Tibial nerve (tissue), 4 donors: ENCODE data around the gene ZNF573. TPM values are rescaled to one million over a fixed set of nuclear protein-coding genes. Genes with fewer than 3 reads are reported as not detected.
"Not testable (repeated sequence)": the region's sequence is repeated elsewhere in the genome, so short reads cannot be mapped to it uniquely, and the experiment has no call there.

ENCODE experiments used
- DNase-seq, 2 donors: peaks; one replicate each; pipeline ENCODE4 v3.0.0-alpha.2; 2019; ENCODE audit warnings: low spot score in 2 of 2
- H3K27ac ChIP-seq, 4 donors: fragments of 200-600 bp; sonication (generic) in 3 of 4; one replicate each; pipeline ENCODE4 v1.5.1; 2017 to 2019; ENCODE audit warnings: mild to moderate bottlenecking in 1 of 4
- H3K27me3 ChIP-seq, 2 donors: fragments of 200-600 bp; sonication (generic) in 1 of 2; one replicate each; pipeline versions ENCODE4 v1.5.1 to v1.6.0; 2017 to 2019
- H3K36me3 ChIP-seq, 3 donors: fragments of 200-600 bp; sonication (generic); one replicate each; pipeline ENCODE4 v1.5.1; 2018 to 2019
- H3K4me1 ChIP-seq, 4 donors: fragments of 200-600 bp; sonication (generic) in 3 of 4; one replicate each; pipeline ENCODE4 v1.5.1; 2017 to 2019
- H3K4me3 ChIP-seq, 4 donors: fragments of 200-600 bp; sonication (generic) in 3 of 4; one replicate each; pipeline ENCODE4 v1.5.1; 2017 to 2019; ENCODE audit warnings: mild to moderate bottlenecking in 1 of 4, moderate library complexity in 1 of 4
- H3K9me3 ChIP-seq, 4 donors: fragments of 200-600 bp; sonication (generic) in 3 of 4; one replicate each; pipeline ENCODE4 v1.5.1; 2017 to 2019
- EP300 ChIP-seq, 2 donors: sonication (generic); formaldehyde crosslinking; IDR thresholded peaks; one replicate each; pipeline ENCODE4 v1.6.1; 2017; ENCODE audit warnings: antibody characterized with exemption in 2 of 2, mild to moderate bottlenecking in 1 of 2
- POLR2A ChIP-seq, 2 donors: fragments of 450-650 bp; IDR thresholded peaks; one replicate each; pipeline ENCODE4 v1.6.1; 2017; ENCODE audit warnings: antibody characterized with exemption in 2 of 2, mild to moderate bottlenecking in 2 of 2, moderate library complexity in 2 of 2
- WGBS, 2 donors: methylation state at CpG; one replicate each; pipeline ENCODE4 v1.1.5; 2018; 5-methylcytosine and 5-hydroxymethylcytosine counted together
- total RNA-seq, 4 donors: library from RNA; depleted of rRNA; stranded (reverse); fragments of >200 nt; gene quantifications; one replicate each; pipeline ENCODE4 v1.1.0, GENCODE V29; 2016
- TF ChIP-seq, protein P1 (sequence below), 5 experiments: fragments of 200-600 bp in 3 of 5; fragments of 450-650 bp in 2 of 5; sonication (generic) in 3 of 5; IDR thresholded peaks; one replicate each; pipeline ENCODE4 v1.5.1; 2016 to 2019; ENCODE audit warnings: antibody characterized with exemption in 5 of 5, mild to moderate bottlenecking in 3 of 5, moderate library complexity in 2 of 5

ZNF573 gene
- total RNA-seq = 10 to 100 TPM in 2 of 4 donors, 1 to 10 TPM in 2; 7.8 to 13.6 (median 9.5) TPM

DNA sequence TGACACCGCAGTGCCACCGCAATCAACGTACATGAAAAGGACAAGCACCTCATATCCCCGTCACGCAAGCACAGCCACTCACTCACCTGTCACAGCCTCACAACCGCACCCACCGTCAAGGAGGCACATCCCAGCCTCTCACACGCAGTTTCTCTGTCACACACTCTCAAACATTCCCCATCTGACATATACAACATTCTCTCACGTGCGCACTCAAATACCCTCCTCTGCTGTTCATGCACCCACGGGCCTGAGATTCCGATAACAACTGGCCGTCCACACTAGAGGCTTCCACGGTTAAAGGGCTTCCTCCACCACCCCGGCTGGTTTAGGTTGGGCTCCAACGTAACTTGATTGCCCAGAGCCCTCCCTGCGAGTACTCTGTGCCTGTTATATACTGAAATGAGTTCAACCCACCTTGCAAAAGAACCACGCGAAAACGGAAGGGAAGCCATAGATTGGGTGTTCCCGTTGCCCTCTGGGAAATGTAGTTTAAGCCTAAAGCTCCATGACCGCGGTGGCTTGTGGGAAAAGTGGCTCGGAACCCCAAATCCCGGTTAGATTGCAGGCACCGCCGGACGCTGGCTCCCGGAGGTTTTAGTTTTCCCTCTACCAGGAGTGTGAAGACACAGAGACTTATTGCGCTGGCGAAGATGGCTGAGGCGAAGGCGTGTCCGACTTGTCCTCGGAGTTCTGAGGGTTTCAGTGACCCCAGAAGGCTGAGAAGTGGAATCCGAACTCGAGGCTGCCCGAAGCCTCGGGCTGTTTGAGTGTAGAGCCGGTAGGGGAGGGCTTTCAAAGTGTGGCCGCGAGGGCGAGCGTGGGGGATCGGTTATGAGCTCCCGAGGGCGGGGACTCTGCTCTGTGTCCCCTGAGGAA, at the start of gene ZNF573:
Gene ZNF573, minus strand, starts transcription at position 460 of the 879 bp plus-strand sequence. CDS start 5,857 bp downstream, outside the sequence.
- no peaks in the 10 kb centered on the region for H3K27me3 ChIP-seq
- TF ChIP-seq EP300 (IDR thresholded peaks at IDR 0.05) = peak; percentile 56 to 76
- TF ChIP-seq, protein P1, sequence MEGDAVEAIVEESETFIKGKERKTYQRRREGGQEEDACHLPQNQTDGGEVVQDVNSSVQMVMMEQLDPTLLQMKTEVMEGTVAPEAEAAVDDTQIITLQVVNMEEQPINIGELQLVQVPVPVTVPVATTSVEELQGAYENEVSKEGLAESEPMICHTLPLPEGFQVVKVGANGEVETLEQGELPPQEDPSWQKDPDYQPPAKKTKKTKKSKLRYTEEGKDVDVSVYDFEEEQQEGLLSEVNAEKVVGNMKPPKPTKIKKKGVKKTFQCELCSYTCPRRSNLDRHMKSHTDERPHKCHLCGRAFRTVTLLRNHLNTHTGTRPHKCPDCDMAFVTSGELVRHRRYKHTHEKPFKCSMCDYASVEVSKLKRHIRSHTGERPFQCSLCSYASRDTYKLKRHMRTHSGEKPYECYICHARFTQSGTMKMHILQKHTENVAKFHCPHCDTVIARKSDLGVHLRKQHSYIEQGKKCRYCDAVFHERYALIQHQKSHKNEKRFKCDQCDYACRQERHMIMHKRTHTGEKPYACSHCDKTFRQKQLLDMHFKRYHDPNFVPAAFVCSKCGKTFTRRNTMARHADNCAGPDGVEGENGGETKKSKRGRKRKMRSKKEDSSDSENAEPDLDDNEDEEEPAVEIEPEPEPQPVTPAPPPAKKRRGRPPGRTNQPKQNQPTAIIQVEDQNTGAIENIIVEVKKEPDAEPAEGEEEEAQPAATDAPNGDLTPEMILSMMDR (IDR thresholded peaks at IDR 0.05) = no peak
- TF ChIP-seq POLR2A (IDR thresholded peaks at IDR 0.05) = peak in 1 of 2 donors; percentile 55
- peaks cover 0 to 43% (median 3%) of the 10 kb centered on the region in 4 donors for H3K9me3 ChIP-seq
- DNase-seq = peak; percentile 49 to 86
- 1% methylated on average over 47 of the region's 47 CpGs for WGBS, 2 donors
- H3K4me3 ChIP-seq = peak within 1 kb of the TSS; percentile 59 to 76 (median 66)
- H3K4me1 ChIP-seq = peaks cover 0 to 16% (median 9%) of the 10 kb centered on the region in 4 donors
- H3K36me3 ChIP-seq = peaks cover 0 to 31% (median 0%) of the 10 kb centered on the region in 3 donors
- peak within 1 kb of the TSS; percentile 74 to 90 (median 82) for H3K27ac ChIP-seq

DNA sequence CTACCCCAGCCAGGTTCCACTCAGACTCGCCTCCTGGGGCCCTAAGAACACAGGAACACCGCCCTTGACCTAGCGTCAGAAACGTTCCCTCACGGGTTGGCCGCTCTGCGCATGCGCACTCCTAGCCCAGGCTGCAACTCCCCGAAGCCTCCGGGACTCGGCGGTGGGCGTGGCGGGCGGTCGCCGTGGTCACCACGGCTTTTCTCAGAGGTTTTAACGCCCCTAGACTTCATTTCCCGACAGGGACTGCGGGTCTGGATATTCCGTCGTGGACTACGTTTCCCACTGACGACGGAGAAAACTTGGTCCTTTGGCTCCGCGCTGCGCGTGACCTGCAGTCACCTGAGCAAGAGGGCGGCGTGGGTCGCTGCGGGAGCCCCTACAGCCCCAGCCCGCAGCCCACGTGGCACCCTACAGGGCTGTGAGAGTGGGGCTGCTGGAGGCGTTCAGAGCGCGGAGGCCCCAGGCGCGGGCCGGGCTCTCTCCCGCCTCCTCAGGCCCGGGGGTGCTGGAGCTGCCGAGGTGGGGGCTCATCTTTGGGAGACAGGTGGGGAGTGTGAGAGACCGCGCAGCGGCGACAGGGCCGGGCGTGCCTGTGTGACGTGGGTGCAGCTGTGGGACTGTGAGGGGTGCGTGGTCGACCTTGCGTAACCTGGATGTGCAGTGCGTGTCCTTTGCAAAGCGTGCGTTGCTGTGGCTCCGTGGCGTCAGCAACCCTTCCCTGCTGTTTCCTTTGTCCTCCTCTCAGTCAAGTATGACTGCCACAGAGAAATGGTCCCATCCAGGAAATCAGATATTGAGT, 38.0 kb upstream of the ZNF573 start:
- DNase-seq = peak; percentile 40 to 43
- no peaks in the 10 kb centered on the region for H3K27me3 ChIP-seq
- peak overlapping the region; percentile 31 to 70 (median 49) for H3K4me3 ChIP-seq
- peak overlapping the region in 2 of 4 donors; percentile 26 to 65 for H3K27ac ChIP-seq
- TF ChIP-seq POLR2A (IDR thresholded peaks at IDR 0.05) (no peak), EP300 (IDR thresholded peaks at IDR 0.05) (no peak)
- TF ChIP-seq, protein P1 (IDR thresholded peaks at IDR 0.05) = no peak
- H3K36me3 ChIP-seq = peaks cover 0 to 30% (median 0%) of the 10 kb centered on the region in 3 donors
- H3K4me1 ChIP-seq = peaks cover 0 to 15% (median 2%) of the 10 kb centered on the region in 4 donors
- WGBS, 2 donors = 0 to 1% methylated on average over 27 to 37 of the region's 60 CpGs
- peaks cover 0 to 55% (median 2%) of the 10 kb centered on the region in 4 donors for H3K9me3 ChIP-seq

DNA sequence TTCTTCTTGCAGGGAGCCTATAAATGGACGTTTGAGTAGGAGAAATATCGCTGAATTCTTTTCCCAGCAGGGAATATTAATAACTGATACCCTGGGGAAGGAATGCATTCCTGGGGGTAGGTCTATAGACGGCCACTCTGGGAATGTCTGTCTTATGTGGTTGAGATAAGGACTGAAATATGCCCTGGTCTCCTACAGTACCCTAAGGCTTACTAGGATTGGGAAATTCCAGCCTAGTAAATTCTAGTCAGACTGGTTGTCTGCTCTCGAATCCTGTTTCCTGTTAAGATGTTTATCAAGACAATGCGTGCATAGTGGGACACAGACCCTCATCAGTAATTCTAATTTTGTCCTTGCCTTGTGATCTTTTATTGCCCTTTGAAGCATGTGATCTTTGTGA, 36.2 kb upstream of the ZNF573 start:
- WGBS, 2 donors = 82 to 88% methylated on average over 5 of the region's 5 CpGs
- H3K4me3 ChIP-seq, H3K27ac ChIP-seq: not testable (repeated sequence)

DNA sequence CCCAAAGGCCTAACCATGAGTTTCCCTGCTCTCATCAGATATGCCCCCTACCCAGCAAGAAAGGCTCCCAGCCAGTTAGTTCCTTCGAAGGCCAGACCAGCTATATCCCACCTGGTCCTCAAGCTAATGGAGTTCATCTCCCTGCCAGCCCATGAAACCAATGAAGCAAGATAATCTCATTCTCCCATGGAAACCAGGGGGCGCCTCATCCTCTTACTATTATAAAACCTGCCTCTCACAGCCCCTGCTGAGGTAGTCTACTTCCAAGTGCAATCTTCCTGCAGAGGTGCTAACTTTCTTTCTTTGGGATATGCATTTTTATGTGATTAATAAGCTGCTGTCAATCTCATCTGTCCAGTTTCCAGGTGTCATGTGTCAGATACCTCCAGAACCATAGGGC, 34.0 kb upstream of the ZNF573 start:
- peaks cover 0 to 15% (median 2%) of the 10 kb centered on the region in 4 donors for H3K4me1 ChIP-seq
- TF ChIP-seq POLR2A (IDR thresholded peaks at IDR 0.05) = no peak
- TF ChIP-seq EP300 (IDR thresholded peaks at IDR 0.05) = no peak
- TF ChIP-seq, protein P1 (IDR thresholded peaks at IDR 0.05) = no peak
- 86 to 89% methylated on average over 2 of the region's 2 CpGs for WGBS, 2 donors
- peaks cover 0 to 5% (median 0%) of the 10 kb centered on the region in 3 donors for H3K36me3 ChIP-seq
- no peaks in the 10 kb centered on the region for H3K27me3 ChIP-seq
- no peak overlapping the region for H3K4me3 ChIP-seq
- H3K9me3 ChIP-seq = peaks cover 0 to 67% (median 2%) of the 10 kb centered on the region in 4 donors
- DNase-seq = no peak
- no peak overlapping the region for H3K27ac ChIP-seq

More for the DNA sequence above, 36.2 kb upstream of the ZNF573 start:
- H3K9me3 ChIP-seq = peaks cover 0 to 58% (median 2%) of the 10 kb centered on the region in 4 donors
- H3K36me3 ChIP-seq = peaks cover 0 to 17% (median 0%) of the 10 kb centered on the region in 3 donors
- not testable (repeated sequence) for DNase-seq, H3K27me3 ChIP-seq
- peaks cover 0 to 15% (median 2%) of the 10 kb centered on the region in 4 donors for H3K4me1 ChIP-seq

DNA sequence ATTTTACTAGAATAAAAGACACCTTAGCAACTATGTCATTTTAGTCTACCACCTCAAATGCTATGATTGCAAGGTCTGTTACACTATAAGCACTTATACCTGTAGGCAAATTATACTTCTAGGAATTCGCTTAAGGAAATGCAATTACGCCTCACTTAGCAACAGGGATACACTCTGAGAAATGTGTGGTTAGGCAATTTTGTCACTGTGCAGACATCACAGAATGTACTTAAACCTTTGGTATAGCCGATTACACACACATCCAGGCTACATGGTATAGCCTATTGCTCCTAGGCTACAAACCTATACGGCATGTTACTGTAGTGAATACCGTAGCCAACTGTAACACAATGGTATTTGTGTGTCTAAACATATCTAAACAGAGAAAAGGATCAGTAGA, 30.0 kb upstream of the ZNF573 start:
- H3K9me3 ChIP-seq = peaks cover 0 to 89% (median 11%) of the 10 kb centered on the region in 4 donors
- WGBS, 2 donors = 93 to 95% methylated on average over 5 of the region's 5 CpGs
- TF ChIP-seq EP300 (IDR thresholded peaks at IDR 0.05) = no peak
- no peak for TF ChIP-seq POLR2A (IDR thresholded peaks at IDR 0.05)
- TF ChIP-seq, protein P1 (IDR thresholded peaks at IDR 0.05) = no peak

More for the DNA sequence above, 30.0 kb upstream of the ZNF573 start:
- no peak overlapping the region for H3K27ac ChIP-seq
- H3K4me3 ChIP-seq = no peak overlapping the region
- no peaks in the 10 kb centered on the region for H3K4me1 ChIP-seq
- no peak for DNase-seq
- no peaks in the 10 kb centered on the region for H3K27me3 ChIP-seq
- H3K36me3 ChIP-seq = peaks cover 0 to 11% (median 0%) of the 10 kb centered on the region in 3 donors
